Thyroid gland (tissue), 4 donors: ENCODE measurements around the gene CA10.

Experiments
- CTCF ChIP-seq, 6 experiments: fragments of 200-600 bp in 3 of 6; fragments of 450-650 bp in 3 of 6; sonication (generic) in 3 of 6; IDR thresholded peaks; one replicate each; pipeline ENCODE4 v1.5.1; 2016 to 2019; ENCODE audit warnings: antibody characterized with exemption in 6 of 6, mild to moderate bottlenecking in 2 of 6, inconsistent platforms in 1 of 6, moderate library complexity in 1 of 6
- POLR2A ChIP-seq, 2 donors: fragments of 450-650 bp; IDR thresholded peaks; one replicate each; pipeline ENCODE4 v1.6.1; 2017; ENCODE audit warnings: antibody characterized with exemption in 2 of 2, mild to moderate bottlenecking in 2 of 2, moderate library complexity in 1 of 2

- TF ChIP-seq CTCF (IDR thresholded peaks at IDR 0.05) (no peak), POLR2A (IDR thresholded peaks at IDR 0.05) (no peak)
Measured at GRCh38 chr17:51914577-51914976, 243.9 kb downstream of the CA10 start.
